Effector CD4-positive, alpha-beta T cell (primary cell): ENCODE results near the gene TICAM1.
"Not testable (repeated sequence)": the region's sequence is repeated elsewhere in the genome, so short reads cannot be mapped to it uniquely, and the experiment has no call there.

Source experiments
- DNase-seq: peaks from one replicate; pipeline ENCODE4 v3.0.0-alpha.2; 2020

The TICAM1 gene

DNA sequence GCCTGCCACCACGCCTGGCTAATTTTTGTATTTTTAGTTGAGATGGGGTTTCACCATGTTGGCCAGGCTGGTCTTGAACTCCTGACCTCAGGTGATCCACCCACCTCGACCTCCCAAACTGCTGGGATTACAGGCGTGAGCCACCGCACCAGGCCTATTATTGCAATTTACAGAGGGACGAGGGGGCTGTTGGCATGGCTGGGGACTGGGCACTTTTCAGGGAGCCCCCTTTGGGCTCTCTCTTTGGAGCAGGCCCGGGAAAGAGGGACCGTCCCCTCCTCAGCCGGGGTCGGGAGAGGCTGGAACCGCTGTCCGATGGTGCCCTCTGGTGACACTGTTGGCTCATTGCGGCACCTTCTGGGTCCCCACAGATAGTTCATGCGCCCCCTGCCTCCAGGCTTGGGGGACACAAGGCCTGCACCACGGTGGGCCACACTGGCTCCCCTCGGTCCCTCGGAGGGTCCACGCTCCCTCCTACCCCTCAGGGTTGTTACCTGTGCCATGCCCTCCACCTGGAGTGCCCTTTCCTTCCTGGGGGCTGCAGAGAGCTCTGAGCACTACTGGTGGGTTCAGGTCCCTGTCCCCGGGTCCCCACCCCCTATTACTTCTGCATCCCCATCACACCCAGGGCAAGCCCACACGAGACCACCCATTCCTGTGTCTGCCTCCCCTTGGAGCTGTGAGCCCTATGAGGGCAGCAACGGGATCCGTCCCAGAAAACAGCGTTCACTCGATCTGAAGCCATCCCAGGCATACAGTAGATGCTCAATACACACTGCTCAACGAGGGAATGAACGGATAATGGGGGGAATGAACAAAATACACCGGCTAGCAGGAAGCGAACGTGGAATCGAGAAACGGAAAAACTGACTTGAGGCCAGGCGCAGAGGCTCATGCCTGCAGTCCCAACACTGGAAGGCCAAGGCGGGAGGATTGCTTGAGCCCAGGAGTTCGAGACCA lies 27.5 kb downstream of the TICAM1 start:
- DNase-seq, result peak; percentile 57

DNA sequence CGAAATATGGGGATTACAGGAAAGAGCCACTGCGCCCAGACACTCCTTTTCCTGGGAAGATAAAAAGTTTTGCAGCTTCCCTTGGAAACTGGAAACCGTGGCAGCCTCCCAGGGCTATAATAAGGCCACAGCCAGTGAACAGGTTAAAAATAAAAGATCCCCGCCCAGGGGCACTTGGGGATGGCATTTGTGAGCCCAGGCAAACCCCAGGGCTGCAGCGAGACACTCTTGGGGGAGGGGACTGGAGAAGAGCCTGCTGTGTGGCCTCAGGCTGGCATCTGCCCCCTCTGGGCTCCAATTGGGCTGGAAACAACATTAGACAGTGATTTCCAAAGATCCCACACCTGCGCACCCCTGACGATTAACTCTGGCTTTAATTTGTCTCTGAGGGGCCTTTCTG lies 28.8 kb downstream of the TICAM1 start:
- DNase-seq, result no peak

DNA sequence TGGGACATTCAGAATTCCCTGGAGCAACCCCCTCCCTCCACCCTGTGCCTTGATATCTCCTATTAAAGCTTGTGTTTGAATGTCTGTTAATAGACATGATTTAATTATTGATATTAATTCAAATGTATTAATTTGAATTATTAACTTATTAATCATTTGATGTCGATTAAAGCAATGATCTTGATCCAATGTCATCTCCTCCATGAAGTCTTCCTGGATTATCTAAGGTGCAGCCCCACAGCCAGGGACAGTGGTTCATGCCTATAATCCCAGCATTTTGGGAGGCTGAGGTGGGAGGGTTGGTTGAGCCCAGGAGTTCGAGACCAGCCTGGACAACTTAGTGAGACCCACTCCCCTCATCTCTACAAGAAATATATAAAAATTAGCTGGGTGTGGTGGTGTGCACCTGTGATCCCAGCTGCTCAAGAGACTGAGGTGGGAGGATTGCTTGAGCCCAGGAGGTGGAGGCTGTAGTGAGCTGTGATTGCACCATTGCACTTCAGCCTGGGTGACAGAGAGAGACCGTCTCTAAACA lies 30.4 kb downstream of the TICAM1 start:
- DNase-seq, result no peak

DNA sequence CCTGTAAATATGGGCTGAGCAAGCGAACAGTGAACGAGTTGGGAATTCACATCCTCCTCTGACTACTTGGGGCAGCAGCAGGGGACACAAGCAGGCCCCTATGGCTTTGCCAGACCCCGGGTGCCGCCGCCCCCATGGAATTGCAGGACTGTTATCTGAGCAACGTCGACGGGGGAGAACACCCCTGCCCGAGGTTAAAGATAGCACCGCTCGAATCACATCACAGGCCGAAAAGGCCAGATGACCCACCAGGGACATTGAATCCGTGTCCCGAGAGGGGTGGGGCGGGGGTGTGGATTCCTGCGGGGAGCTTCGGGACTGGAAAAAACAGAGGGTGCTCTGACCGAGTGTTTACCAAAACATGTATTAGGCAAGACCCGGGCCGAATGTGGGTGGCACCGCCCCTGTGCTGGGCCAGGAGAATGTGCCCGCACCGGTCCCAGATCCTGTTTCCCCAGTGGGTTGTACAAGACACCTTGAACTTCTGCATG lies 30.9 kb downstream of the TICAM1 start:
- no peak for DNase-seq

DNA sequence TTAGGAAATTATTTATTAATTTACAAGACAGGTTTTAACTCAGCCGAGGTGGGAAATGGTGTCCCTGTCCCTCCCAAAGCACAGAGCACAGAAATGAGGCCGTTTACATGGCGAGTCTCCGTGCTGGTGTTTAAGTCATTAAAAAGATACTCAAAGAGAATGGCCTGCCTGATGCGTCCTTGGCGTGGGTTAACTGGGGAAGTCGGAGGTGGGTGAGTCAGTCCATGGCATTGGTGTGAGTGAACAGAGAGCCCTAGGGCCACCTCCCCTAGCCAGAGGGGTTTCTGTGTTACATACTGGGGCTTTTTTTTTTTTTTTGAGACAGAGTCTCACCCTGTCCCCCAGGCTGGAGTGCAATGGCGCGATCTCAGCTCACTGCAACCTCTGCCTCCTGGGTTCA lies 36.1 kb downstream of the TICAM1 start:
- no peak for DNase-seq

DNA sequence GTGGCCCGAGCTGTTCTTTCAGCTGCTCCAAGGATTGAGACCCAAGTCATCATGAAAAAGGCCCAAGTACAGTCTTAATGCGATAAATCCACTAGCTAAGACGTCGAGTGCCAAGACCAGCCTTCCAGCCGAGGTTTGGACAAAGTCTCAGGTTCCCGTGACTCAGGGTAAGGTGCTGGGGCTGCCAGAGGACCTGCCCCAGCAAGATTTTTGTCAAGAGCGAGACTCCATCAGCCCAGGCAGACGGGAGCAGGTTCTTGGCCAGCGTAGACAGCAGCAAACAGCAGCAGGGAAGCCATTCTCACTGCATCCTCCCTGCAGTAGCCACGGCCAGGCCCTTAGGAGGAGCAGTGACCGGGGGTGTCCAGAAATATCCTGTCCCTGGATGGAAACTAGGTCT lies 36.5 kb downstream of the TICAM1 start:
- DNase-seq, result no peak

DNA sequence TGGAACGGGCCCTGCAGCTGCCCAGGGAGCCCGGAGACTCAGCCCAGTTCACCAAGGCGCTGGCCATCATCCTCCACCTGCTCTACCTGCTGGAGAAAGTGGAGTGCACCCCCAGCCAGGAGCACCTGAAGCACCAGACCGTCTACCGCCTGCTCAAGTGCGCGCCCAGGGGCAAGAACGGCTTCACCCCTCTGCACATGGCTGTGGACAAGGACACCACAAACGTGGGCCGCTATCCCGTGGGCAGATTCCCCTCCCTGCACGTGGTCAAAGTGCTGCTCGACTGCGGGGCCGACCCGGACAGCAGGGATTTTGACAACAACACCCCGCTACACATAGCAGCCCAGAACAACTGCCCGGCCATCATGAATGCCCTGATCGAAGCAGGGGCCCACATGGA lies 38.2 kb downstream of the TICAM1 start:
- DNase-seq, result not testable (repeated sequence)

DNA sequence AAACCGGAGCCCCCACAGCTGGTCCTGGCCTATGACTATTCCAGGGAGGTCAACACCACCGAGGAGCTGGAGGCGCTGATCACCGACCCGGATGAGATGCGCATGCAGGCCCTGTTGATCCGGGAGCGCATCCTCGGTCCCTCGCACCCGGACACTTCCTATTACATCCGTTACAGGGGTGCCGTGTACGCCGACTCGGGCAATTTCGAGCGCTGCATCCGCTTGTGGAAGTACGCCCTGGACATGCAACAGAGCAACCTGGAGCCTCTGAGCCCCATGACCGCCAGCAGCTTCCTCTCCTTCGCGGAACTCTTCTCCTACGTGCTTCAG lies 38.7 kb downstream of the TICAM1 start:
- not testable (repeated sequence) for DNase-seq

DNA sequence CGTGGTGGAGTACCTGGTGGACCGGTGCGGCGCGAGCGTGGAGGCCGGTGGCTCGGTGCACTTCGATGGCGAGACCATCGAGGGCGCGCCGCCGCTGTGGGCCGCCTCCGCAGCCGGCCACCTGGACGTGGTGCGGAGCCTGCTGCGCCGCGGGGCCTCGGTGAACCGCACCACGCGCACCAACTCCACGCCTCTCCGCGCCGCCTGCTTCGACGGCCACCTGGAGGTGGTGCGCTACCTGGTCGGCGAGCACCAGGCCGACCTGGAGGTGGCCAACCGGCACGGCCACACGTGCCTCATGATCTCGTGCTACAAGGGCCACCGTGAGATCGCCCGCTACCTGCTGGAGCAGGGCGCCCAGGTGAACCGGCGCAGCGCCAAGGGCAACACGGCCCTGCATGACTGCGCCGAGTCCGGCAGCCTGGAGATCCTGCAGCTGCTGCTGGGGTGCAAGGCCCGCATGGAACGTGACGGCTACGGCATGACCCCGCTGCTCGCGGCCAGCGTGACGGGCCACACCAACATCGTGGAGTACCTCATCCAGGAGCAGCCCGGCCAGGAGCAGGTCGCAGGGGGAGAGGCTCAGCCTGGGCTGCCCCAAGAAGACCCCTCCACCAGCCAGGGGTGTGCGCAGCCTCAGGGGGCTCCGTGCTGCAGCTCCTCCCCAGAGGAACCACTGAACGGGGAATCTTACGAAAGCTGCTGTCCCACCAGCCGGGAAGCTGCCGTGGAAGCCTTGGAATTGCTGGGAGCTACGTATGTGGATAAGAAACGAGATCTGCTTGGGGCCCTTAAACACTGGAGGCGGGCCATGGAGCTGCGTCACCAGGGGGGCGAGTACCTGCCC lies 39.3 kb downstream of the TICAM1 start:
- not testable (repeated sequence) for DNase-seq

DNA sequence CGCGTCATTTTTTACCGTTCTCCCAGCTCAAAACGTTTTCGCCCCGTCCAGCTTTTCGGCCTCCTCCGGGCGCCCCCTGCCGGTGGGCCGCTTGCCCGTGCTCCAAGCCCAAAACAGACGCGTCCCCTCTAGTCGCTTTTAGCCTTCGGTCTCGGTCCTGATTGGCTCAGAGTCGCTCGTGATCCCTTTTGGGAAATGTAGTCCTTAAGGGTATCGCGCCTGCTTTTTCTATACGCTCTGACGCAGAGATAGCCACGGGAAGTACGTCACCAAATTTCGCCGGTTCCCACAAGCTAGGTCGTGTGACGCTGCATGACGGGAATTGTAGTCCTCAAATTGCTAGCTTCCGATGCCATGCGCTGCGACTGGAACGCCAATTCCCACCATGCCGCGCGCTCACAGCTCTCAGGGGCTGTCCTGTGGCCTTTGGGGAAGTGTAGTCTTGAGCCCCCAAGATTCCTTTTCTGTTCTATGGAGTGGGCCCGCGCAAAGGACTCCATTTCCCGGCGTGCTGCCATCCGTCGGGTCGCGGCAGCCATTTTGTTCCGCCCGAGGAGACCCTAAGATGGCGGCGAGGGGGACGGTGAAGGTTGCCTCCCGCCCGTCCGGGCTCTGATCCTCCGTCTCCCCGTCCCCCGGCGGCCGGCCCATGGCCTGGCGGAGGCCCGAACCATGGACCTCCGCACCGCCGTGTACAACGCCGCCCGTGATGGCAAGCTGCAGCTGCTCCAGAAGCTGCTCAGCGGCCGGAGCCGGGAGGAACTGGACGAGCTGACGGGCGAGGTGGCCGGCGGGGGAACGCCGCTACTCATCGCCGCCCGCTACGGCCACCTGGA lies 40.1 kb downstream of the TICAM1 start, which contains the start of gene FEM1A:
TSS of gene FEM1A (plus strand) at position 552 of the 836 bp plus-strand sequence. CDS start at position 673, 121 bp downstream.
- peak; percentile 99 for DNase-seq

DNA sequence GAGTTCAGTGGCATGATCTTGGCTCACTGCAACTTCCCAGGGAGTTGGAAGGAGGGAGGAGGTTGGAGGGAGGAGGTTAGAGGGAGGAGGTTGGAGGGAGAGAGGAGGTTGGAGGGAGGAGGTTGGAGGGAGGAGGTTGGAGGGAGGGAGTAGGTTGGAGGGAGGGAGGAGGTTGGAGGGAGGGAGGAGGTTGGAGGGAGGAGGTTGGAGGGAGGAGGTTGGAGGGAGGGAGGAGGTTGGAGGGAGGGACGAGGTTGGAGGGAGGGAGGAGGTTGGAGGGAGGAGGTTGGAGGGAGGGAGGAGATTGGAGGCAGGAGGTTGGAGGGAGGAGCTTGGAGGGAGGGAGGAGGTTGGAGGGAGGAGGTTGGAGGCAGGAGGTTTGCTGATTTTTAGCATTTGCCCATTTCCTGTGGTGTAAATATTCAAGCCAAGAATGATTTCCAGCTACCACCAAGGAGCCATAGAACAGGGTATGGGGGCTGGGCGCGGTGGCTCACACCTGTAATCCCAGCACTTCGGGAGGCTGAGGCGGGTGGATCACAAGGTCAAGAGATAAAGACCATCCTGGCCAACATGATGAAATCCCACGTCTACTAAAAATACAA lies 45.0 kb downstream of the TICAM1 start:
- not testable (repeated sequence) for DNase-seq

DNA sequence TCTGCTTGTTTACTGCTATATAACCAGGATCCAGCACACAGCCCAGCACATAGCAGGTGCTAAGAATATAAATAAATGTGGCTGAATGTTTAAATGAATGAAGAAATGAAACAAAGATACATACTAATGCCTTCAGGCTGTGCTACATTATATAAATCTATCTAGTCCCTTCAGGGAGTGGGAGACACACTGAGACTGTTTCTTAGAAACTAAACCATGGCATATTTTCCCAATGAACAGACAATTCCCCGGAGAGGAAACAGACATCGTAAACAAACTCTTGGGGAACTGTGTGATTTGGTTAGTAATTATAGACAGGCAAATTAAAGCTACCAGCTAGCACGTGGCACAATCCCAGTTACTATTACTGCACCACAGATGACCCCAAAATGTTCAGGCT lies 49.7 kb downstream of the TICAM1 start:
- no peak for DNase-seq

DNA sequence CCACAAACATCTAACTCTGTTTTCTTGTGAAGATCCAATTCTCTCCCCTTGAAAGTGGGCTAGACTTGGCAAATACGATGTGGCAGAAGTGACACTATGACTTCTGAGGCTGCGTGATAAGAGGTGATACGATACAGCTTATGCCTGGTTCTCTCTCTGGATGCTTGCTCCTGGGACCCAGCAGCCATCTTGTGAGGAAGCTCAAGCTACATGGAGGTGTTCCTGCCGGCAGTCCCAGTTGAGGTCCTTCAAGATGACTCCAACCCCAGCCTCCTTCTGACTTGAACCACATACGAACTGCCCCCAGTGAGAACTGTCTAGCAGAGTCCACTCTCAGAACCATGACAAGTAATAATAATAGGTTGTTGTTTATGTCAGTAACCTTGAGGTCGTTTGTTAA lies 50.7 kb downstream of the TICAM1 start:
- no peak for DNase-seq

DNA sequence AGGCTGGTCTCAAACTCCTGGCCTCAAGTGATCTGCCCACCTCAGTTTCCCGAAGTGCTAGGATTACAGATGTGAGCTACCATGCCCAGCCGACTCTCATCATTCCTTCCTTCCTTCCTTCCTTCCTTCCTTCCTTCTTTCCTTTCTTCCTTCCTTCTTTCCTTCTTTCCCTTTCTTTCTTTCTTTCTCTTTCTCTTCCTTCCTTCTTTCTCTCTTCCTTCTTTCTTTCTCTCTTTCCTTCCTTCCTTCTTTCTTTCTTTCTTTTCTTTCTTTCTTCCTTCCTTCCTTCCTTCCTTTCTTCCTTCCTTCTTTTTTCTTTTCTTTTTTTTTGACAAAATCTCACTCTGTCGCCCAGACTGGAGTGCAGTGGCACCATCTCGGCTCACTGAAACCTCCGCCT lies 53.4 kb downstream of the TICAM1 start:
- DNase-seq, result not testable (repeated sequence)

DNA sequence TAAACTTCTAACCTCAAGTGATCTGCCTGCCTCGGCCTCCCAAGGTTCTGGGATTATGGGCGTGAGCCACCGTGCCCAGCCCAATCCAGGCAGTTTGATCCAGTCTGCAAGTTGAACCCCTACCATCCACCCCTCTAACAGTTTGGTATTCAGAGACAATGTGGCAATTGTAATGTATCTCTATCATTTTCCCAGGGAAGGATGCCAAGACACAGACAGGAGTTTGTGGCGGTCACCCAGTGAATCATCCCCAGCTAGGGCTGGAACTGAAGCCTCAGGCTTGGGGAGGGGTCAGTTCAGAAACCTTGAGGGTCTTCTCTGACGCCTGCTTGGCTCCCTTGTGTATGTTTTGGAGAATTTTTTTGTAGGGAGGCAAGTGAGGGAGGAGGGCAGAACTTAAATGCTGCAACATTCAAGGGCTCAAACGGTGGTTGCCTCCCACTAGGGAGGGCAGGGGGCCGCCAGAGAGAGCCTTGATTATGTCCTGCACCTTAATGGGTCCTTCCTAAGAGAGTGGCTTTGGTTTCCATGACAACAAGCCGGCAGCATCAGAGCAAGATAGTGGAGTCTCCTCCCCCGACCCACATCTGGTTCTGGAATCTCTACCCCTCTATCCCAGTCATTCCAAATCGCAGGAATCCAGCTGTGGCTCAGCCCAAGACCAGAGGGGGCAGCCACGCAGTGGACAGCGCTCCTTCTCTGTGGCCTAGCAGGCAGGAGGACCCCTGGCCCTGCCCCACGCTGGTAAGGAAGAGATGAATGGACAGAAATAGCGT lies 54.9 kb downstream of the TICAM1 start:
- DNase-seq, result no peak

DNA sequence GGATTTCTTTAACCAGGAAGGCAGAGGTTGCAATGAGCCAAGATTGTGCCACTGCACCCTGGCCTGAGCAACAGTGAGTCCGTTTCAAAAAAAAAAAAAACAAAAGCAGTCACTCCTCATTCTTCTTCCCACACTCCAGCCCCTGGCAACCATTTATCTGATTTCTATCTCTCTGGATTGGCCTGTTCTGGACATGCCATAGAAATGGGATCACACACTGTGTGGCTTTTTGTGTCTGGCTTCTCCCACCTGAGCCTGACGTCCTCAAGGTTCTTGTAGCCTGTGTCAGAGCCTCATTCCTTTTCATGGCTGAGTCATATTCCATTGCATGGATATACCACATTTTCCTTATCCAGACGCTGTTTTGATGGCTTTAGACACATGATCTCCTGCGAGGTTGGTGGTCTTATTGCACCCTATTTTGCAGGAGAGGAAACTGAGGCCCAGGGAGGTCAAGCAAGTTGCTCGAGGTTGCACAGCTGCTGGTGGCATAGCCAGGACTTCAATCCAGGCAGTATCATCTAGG lies 55.8 kb downstream of the TICAM1 start:
- DNase-seq, result no peak

DNA sequence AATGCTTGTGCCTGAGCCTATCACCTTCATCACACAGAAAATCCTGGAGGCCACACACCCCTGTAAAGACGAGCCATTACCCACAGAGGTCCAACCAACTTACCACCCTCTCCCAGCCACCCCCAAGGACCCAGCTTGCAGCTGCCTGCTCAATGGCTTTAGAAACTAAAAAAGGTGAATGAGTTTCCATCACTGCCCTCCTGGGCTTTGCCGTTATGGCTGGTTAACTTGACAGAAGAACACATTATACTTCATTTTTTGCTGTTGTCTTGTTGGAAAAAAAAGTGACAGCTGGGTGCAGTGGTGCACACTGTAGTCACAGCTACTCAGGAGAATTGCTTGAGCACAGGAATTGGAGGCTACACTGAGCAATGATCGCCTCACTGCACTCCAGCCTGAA lies 57.4 kb downstream of the TICAM1 start:
- no peak for DNase-seq

DNA sequence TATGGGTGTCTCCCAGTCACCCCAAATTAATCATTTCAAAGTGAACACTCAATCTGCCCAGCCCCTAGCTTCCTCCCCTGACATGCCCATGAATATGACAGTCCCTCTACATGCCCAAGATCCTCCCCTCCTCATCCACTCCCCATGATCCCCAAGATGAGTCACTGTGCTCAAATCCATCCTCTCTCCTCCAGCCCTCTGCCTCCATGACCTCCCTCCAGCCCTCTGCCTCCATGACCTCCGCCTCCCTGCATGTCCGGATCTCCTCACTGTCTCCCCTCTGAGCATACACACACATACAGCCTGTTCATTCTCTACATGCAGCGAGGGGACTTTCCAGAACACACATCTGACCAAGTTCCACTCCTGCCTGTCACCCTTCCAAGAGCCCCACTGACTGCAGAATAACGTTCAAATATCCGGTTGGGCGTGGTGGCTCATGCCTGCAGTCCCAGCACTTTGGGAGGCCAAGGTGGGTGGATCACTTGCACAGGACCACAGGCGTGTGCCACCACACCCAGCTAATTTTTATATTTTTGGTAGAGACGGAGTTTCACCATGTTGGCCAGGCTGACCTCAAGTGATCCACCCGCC lies 58.4 kb downstream of the TICAM1 start:
- no peak for DNase-seq

DNA sequence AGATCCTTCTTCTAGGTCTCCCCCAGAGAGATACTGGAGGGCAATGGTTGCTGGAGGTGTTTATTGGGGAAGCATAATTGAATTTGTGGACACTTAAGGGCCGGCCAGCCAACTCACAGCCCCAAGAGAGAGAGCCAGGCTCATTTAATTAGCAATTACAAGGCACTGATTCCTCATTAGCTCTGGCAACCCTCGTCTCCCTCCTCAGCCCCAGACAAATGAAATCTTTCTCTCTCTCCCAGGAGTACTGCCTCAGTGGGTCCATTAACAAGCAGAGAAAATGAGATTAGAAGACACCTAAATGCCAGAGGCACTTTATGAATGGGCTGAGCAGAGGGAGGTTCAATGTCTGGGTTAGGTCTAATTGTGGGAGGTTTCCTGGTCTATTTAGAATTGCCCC lies 58.9 kb downstream of the TICAM1 start:
- DNase-seq, result no peak
